Spleen (tissue), 7 donors: ENCODE results near the gene CORT.

Experiments
- POLR2AphosphoS5 ChIP-seq, 3 donors: sonication (generic); formaldehyde crosslinking; IDR thresholded peaks; one replicate each; pipeline ENCODE4 v1.5.1; 2017; ENCODE audit warnings: antibody characterized with exemption in 3 of 3
- TF ChIP-seq, protein P1 (sequence below), 11 experiments: fragments of 200-600 bp in 7 of 11; fragments of 450-650 bp in 4 of 11; sonication (generic) in 4 of 11; IDR thresholded peaks in 8 of 11; conservative IDR thresholded peaks in 3 of 11; 1 replicate in 7 of 11; 2 replicates in 4 of 11; pipeline versions ENCODE4 v1.4.0 to v1.8.0; 2016 to 2021; ENCODE audit warnings: antibody characterized with exemption in 11 of 11, inconsistent platforms in 4 of 11, mild to moderate bottlenecking in 1 of 11
- donor health status: DM: no; HTN: no; CAD: no; lungs with moderate emphysema.
- donor health status: DM: no; HTN: no; CAD: no.
- donor health status: DM: no; HTN: no; CAD: no.

DNA sequence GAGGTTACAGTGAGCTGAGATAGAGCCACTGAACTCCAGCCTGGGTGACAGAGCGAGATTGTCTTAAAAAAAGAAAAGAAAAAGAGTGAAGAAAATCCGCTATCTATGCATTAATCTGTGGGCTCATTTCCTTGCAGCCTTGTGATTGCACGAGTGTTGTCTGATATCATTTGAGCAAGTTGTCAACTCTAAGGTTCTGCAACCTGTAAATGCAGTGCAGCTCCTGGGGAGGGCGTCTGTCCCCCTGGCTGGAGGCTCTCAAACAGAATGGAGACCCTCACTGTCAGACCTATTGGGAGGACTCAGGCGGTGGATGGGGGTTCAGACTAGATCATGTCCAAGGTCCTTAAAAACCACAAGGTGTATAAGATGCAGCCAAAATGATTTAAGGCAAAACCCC lies 6.2 kb downstream of the CORT start:
- TF ChIP-seq, protein P1, sequence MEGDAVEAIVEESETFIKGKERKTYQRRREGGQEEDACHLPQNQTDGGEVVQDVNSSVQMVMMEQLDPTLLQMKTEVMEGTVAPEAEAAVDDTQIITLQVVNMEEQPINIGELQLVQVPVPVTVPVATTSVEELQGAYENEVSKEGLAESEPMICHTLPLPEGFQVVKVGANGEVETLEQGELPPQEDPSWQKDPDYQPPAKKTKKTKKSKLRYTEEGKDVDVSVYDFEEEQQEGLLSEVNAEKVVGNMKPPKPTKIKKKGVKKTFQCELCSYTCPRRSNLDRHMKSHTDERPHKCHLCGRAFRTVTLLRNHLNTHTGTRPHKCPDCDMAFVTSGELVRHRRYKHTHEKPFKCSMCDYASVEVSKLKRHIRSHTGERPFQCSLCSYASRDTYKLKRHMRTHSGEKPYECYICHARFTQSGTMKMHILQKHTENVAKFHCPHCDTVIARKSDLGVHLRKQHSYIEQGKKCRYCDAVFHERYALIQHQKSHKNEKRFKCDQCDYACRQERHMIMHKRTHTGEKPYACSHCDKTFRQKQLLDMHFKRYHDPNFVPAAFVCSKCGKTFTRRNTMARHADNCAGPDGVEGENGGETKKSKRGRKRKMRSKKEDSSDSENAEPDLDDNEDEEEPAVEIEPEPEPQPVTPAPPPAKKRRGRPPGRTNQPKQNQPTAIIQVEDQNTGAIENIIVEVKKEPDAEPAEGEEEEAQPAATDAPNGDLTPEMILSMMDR (IDR thresholded peaks at IDR 0.05 in 8 of 11, conservative IDR thresholded peaks at IDR 0.05 in 3 of 11), result no peak
- TF ChIP-seq POLR2AphosphoS5 (IDR thresholded peaks at IDR 0.05), result no peak
